HG03159 (cell line): ENCODE data around the gene ROBO2.

Source experiments
- ATAC-seq: cut with Tn5 transposase; IDR thresholded peaks from one replicate; pipeline ENCODE4 v1.9.1; 2021; ENCODE audit warnings: mild to moderate bottlenecking, moderate library complexity; ENCODE audit not compliant: unreplicated experiment

Gene ROBO2

GRCh38 chr3:77102951-77103769 lies 63.3 kb downstream of the ROBO2 start:
- ATAC-seq, result no peak

- no peak for ATAC-seq
Observed at GRCh38 chr3:77122652-77123051, 82.8 kb downstream of the ROBO2 start.

DNA sequence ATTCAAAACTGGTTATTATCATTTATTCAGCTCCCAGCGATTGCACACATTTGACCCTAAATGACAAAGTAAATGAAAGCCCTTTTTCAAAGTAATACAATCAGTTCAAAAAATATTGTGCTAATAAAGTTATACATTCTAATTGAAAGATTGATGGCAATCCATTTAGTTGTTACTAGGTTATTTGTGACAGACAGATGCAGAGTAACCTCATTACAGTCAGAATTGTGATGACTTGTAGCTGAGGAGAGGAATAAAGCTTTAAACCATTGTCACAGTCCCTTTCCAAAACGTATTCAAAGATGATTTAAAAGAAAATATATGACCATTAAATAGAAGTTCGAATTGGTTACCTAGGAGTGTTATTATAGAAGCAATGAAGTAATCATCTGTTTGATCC lies 86.1 kb downstream of the ROBO2 start:
- ATAC-seq, result no peak

- ATAC-seq, result no peak
Observed at GRCh38 chr3:77134769-77135168, 94.9 kb downstream of the ROBO2 start.

DNA sequence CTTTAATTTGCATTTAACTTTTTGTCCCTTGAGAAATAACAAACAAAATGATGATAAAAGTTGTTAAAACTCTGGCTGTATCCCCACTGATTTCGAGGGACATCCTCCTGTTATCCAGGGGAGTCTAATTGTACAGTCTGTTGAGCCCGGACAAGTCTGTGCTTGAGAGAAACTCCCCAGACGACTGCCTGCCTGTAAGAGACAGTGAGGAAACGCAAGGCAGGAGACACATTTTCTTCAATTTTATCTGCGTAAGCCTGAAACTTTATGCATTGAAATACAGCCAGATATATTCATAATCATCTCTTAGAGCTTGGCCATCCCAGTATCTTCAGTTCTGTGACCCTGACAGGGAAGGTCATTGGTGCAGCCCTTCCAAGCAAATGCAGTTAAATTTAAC lies 97.7 kb downstream of the ROBO2 start:
- no peak for ATAC-seq

GRCh38 chr3:77139624-77140023 lies 99.7 kb downstream of the ROBO2 start:
- ATAC-seq, result no peak

- ATAC-seq, result no peak
Observed at GRCh38 chr3:77141423-77141822, 101.5 kb downstream of the ROBO2 start.

DNA sequence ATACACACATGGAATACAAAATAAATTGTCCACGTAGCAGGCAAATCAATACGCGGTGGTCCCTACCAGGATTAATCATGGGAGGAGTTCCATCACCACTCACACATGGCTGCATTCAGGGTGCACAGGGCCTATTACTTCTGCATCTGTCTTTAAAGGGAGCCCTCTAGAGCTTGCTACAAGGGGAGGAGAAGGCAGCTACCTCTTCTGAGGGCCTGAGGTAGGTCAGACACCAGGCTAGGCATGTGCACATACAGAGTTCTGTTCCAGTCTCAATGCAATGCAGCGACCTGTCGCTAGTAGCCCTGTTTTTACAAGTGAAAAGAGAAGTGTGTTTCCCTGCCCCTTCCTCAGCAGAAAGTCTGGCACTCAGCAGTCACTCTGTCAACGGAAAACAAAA lies 102.7 kb downstream of the ROBO2 start:
- no peak for ATAC-seq

DNA sequence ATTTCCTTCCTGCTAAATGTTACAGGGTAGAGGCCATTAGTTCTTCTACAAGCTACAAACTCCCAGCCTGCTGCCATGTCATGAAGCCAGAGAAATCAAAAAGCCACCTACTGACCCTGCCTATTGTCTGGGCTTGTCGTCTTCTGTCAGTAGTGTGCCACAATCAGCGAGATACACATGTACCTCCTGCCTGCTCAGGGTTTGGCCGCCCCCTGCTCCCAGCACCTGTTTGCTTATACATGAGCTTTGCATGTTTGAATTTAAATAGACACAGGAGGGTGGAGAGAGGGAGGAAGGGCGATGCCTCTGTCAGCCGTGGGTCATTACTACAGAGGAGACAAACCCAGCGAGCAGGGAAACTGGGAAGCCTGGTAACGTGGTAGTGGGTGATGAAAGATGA lies 106.1 kb downstream of the ROBO2 start:
- no peak for ATAC-seq

DNA sequence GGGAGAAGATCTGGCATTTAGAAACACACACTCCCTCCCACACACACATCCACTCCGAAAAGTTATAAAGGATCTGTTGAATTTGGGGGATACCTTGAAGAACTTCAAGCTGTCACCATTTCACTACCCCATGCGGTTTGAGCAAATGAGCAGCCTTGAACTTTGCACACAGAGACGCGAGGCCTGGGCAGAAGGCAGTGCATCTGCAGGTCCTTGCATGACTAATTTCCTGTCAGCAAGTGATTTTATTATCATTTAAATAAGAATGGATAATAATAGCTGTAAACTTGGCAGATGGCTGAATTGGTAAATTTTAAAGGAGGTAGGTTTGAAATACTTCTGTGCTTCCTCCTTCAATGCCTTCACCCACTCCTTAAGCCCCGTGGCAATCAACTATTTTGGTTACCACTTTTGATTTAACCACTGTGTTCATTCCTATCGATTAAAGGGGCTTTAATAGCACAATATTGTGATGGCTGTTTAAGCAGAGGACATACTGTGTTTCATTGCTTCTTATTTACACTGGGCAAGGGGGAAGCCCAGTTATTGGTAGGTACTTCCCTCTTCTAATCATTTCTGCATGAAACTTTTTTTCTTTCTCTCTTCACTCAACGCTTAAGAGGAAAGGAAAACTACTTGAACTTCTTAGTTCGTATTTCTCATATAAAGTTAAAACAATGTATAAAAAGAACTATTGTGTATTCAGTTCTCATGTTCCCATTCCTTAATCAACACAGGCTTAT lies 108.1 kb downstream of the ROBO2 start:
- no peak for ATAC-seq

DNA sequence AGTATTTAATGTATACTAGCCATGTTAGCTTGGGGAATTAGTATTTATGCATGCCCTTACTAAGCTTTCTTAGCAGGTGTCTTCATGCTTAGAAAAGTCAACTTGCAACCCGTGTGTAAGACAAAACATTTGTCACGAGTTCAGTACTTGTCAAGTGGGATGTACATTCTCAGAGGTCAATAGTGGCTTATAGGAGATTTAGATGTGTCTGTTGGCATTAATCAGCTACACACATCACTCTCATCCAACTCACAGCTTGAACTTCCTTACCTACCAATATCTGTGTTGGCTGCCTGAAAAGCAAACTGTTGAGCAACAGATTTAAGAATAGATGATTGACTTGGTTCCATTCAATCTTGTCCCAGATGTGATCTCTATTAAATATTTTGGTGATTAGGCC lies 109.5 kb downstream of the ROBO2 start:
- ATAC-seq, result no peak

DNA sequence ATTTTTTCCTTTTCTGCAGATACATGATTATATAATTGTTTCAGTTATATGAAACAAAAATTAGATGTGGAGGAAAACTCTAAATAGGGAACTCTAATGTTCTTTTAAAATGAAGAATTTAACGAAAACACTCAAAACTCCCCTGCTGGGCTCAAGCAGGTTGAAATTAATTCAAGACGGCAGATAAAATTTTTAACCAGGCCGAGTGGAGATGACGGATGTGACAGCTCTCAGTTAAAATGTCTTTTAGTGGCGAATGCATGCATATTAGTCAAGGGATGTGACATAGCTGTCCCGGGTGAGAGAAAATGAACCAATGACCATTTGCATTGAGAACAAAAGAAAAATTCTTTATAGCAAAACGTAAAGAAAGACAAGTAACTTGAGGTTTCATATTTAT lies 110.1 kb downstream of the ROBO2 start:
- ATAC-seq, result no peak

DNA sequence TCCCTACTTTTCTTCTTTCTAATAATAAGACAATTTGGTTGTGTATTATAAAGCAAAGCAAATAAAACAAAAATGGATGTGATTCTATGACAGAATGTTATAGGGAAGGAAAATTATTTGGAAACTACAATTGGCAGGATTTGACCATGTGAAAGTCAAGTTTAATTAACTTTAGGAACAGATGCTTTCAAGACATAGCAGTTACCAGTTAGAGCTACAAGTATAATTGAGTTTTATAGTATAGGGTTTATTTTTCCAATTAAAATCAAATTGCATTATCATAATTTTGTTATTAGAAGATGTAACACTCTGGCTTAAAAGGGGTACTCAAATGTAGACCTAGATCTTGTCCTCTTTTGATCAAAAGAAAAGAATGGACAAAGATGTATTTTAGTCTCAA lies 110.9 kb downstream of the ROBO2 start:
- no peak for ATAC-seq

DNA sequence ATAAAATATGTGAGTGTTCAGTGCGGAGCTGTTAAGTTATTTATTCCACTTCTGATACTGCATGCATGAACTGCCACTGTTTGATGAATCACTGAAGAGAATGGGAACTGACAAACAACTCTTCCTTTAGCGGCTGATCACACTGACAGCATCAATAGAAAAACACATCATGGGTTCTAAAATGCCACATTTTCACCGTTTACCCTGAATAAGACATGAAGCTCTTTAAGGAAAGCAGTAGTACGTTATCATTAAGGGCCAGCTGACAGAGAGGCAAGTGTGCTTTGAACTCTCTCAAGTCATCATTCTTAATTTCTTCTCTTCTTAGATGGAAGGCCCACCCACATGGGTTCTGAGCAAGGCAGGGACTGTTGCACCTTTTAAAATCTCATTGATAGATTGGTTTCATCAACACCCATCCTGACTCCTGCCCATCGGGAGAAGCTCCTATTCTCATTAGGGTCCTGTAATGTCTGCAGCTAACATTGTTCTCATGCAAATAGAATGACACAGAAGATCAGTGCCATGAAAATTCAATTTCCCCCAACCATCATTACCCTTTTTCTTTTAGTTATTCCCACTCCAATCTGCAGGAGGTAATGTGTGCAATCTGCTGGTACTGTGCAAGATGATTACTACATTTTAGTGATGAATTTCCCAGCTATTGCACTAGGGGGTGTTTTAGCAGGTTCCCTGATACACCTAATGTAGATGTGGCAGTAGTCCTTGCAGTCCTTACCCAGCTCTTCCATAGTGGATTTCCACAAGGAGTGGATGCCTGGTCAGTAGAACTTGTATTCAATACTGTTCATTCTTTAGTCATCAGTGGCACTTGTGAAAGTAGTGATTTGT lies 119.1 kb downstream of the ROBO2 start:
- ATAC-seq, result no peak

GRCh38 chr3:77160931-77161497 lies 121.1 kb downstream of the ROBO2 start:
- ATAC-seq, result no peak

DNA sequence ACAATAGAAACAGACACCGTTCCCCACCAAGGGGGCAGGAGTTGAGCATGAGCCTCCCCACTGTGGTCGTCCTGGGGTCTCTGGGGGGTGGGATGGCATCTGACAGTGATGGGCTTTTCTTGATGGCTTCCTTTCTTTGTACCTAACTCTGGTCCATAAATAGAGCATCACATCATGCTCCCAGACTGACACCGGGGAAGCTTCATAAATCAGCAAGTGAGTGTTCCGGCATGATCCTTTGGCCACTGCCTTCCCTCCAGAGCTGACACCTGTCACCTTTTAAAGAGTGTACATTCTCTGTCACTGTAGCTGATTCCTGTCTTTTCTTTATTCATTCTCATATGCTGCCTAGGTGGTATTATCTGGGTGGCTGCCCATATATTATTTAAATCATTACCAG lies 129.9 kb downstream of the ROBO2 start:
- no peak for ATAC-seq

DNA sequence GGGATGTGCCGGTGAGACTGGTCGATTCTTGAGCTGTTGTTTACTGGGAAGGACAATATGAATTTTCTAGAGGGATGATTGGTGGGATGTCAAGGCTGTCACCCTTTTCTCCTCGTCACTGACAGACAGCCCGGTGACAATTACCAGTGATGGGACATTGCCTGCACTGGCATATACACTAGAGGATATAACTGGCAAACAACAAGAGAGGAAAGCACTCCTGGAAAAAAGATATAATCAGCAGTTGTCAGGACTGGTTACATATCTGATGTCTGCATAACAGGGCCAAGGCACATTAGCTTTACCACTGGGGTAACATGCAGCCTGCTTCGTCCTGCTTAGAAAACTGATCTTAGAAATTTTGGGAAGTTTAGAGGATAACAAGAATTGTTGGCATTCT lies 131.1 kb downstream of the ROBO2 start:
- ATAC-seq, result no peak

- ATAC-seq, result no peak
Observed at GRCh38 chr3:77179762-77180161, 139.9 kb downstream of the ROBO2 start.

DNA sequence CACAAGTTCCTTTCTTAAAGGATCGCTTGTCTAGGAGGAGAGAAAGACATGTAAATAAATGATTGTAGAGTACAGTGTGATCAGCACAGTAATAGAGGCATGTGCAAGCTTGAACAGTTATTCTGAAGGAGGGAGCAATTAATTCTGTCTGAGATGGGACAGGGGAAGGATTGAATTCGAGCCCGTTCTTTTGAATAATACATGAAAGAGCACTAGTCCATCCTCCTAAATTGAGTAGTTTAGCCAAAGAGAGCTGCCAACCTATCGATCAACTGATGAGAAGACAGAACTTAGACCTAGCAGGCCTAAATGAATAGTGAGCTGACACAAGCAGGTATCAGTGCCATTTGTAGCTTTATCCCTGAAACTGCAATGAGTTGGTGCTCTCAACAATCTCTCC lies 142.4 kb downstream of the ROBO2 start:
- no peak for ATAC-seq

- no peak for ATAC-seq
Observed at GRCh38 chr3:77186319-77186718, 146.4 kb downstream of the ROBO2 start.

DNA sequence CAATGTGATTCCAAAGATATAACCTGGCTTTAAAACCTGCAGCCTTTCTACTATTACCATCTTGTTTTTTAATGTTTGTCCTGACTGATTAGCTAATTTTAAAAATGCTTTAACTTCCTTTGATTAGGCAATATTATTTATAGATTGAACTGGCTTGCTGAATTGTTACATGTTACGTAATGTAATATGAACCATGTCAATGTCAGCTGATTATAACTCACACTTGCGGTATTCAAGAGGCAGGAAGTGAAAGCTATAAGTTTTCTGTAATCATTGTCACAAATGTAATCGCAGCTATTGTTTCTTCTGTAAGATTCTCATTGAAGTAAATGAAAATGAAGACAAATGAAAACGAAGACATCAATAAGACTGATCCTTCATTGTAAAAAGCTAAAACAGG lies 146.8 kb downstream of the ROBO2 start:
- ATAC-seq, result no peak
